ENCODE data around the gene SH3TC1. TPM values are rescaled to one million over a fixed set of nuclear protein-coding genes. Genes with fewer than 3 reads are reported as not detected.

SH3TC1 gene
- polyA plus RNA-seq, 3 donors from 2014 or later, result 3.4 to 18.1 (median 4.2) TPM

- H3K36me3 Mint-ChIP-seq, result no peaks in the 10 kb centered on the region
- H3K27me3 Mint-ChIP-seq (ENCODE audit: low read depth in 3 of 3), result peaks cover 0 to 2% (median 2%) of the 10 kb centered on the region in 3 donors
- no peak overlapping the region for H3K4me3 Mint-ChIP-seq
- DNase-seq, result no peak
- peaks cover 0 to 6% of the 10 kb centered on the region in 2 donors for H3K4me1 Mint-ChIP-seq
- H3K27ac Mint-ChIP-seq, result no peak overlapping the region
- no peaks in the 10 kb centered on the region for H3K9me3 Mint-ChIP-seq
These were observed 83.1 kb downstream of the SH3TC1 start for GRCh38 chr4:8282134-8282641.

- H3K9me3 Mint-ChIP-seq, result no peaks in the 10 kb centered on the region
- DNase-seq, result no peak
- H3K27me3 Mint-ChIP-seq (ENCODE audit: low read depth in 3 of 3), result peaks cover 0 to 2% (median 2%) of the 10 kb centered on the region in 3 donors
- H3K36me3 Mint-ChIP-seq, result no peaks in the 10 kb centered on the region
- no peak overlapping the region for H3K27ac Mint-ChIP-seq
- H3K4me1 Mint-ChIP-seq, result peaks cover 0 to 6% of the 10 kb centered on the region in 2 donors
- no peak overlapping the region for H3K4me3 Mint-ChIP-seq
These were observed 83.7 kb downstream of the SH3TC1 start for GRCh38 chr4:8282742-8283141.

- H3K4me3 Mint-ChIP-seq, result no peak overlapping the region
These were observed 84.1 kb downstream of the SH3TC1 start for GRCh38 chr4:8283161-8283560.

GRCh38 chr4:8283631-8284121 is 84.6 kb downstream of the SH3TC1 start:
- Mint-ChIP-seq H3K27me3 (ENCODE audit: low read depth in 3 of 3) (peaks cover 0 to 2% (median 2%) of the 10 kb centered on the region in 3 donors), H3K4me1 (peaks cover 0 to 6% of the 10 kb centered on the region in 2 donors), H3K4me3 (no peak overlapping the region), H3K9me3 (no peaks in the 10 kb centered on the region), H3K27ac (no peak overlapping the region), H3K36me3 (no peaks in the 10 kb centered on the region)
- DNase-seq, result no peak

More at GRCh38 chr4:8283161-8283560, 84.1 kb downstream of the SH3TC1 start:
- no peaks in the 10 kb centered on the region for H3K36me3 Mint-ChIP-seq
- no peaks in the 10 kb centered on the region for H3K9me3 Mint-ChIP-seq
- peaks cover 0 to 2% (median 2%) of the 10 kb centered on the region in 3 donors for H3K27me3 Mint-ChIP-seq (ENCODE audit: low read depth in 3 of 3)
- no peak for DNase-seq
- H3K4me1 Mint-ChIP-seq, result peaks cover 0 to 6% of the 10 kb centered on the region in 2 donors
- H3K27ac Mint-ChIP-seq, result no peak overlapping the region

GRCh38 chr4:8284391-8284790 is 85.3 kb downstream of the SH3TC1 start:
- Mint-ChIP-seq H3K27me3 (ENCODE audit: low read depth in 3 of 3) (peaks cover 0 to 2% (median 0%) of the 10 kb centered on the region in 3 donors), H3K4me1 (no peaks in the 10 kb centered on the region), H3K9me3 (no peaks in the 10 kb centered on the region), H3K4me3 (no peak overlapping the region), H3K36me3 (no peaks in the 10 kb centered on the region), H3K27ac (no peak overlapping the region)
- no peak for DNase-seq

- H3K4me1 Mint-ChIP-seq, result no peaks in the 10 kb centered on the region
- H3K36me3 Mint-ChIP-seq, result no peaks in the 10 kb centered on the region
- no peaks in the 10 kb centered on the region for H3K9me3 Mint-ChIP-seq
- DNase-seq, result no peak
- no peak overlapping the region for H3K27ac Mint-ChIP-seq
- no peak overlapping the region for H3K4me3 Mint-ChIP-seq
- H3K27me3 Mint-ChIP-seq (ENCODE audit: low read depth in 3 of 3), result peaks cover 0 to 2% (median 0%) of the 10 kb centered on the region in 3 donors
These were observed 86.3 kb downstream of the SH3TC1 start for GRCh38 chr4:8285143-8285975.

GRCh38 chr4:8285976-8286718 is 87.1 kb downstream of the SH3TC1 start:
- no peak overlapping the region for H3K4me3 Mint-ChIP-seq
- H3K27ac Mint-ChIP-seq, result no peak overlapping the region

GRCh38 chr4:8286719-8287342 is 87.7 kb downstream of the SH3TC1 start:
- Mint-ChIP-seq H3K9me3 (no peaks in the 10 kb centered on the region), H3K36me3 (no peaks in the 10 kb centered on the region), H3K4me1 (no peaks in the 10 kb centered on the region), H3K27ac (no peak overlapping the region), H3K4me3 (no peak overlapping the region), H3K27me3 (ENCODE audit: low read depth in 3 of 3) (peaks cover 0 to 2% (median 0%) of the 10 kb centered on the region in 3 donors)
- DNase-seq, result no peak

More at GRCh38 chr4:8285976-8286718, 87.1 kb downstream of the SH3TC1 start:
- DNase-seq, result no peak
- Mint-ChIP-seq H3K27me3 (ENCODE audit: low read depth in 3 of 3) (peaks cover 0 to 2% (median 0%) of the 10 kb centered on the region in 3 donors), H3K36me3 (no peaks in the 10 kb centered on the region), H3K9me3 (no peaks in the 10 kb centered on the region), H3K4me1 (no peaks in the 10 kb centered on the region)

- Mint-ChIP-seq H3K27me3 (ENCODE audit: low read depth in 3 of 3) (peaks cover 0 to 2% (median 0%) of the 10 kb centered on the region in 3 donors), H3K36me3 (no peaks in the 10 kb centered on the region), H3K4me3 (no peak overlapping the region), H3K27ac (no peak overlapping the region), H3K9me3 (no peaks in the 10 kb centered on the region), H3K4me1 (no peaks in the 10 kb centered on the region)
- no peak for DNase-seq
These were observed 88.5 kb downstream of the SH3TC1 start for GRCh38 chr4:8287343-8288280.

- Mint-ChIP-seq H3K27ac (no peak overlapping the region), H3K4me1 (no peaks in the 10 kb centered on the region), H3K4me3 (no peak overlapping the region), H3K27me3 (ENCODE audit: low read depth in 3 of 3) (no peaks in the 10 kb centered on the region), H3K36me3 (no peaks in the 10 kb centered on the region), H3K9me3 (no peaks in the 10 kb centered on the region)
- DNase-seq, result no peak
These were observed 90.2 kb downstream of the SH3TC1 start for GRCh38 chr4:8289151-8289750.

GRCh38 chr4:8289956-8290700 is 91.0 kb downstream of the SH3TC1 start:
- no peaks in the 10 kb centered on the region for H3K36me3 Mint-ChIP-seq
- DNase-seq, result no peak
- no peaks in the 10 kb centered on the region for H3K9me3 Mint-ChIP-seq
- no peaks in the 10 kb centered on the region for H3K4me1 Mint-ChIP-seq
- no peaks in the 10 kb centered on the region for H3K27me3 Mint-ChIP-seq (ENCODE audit: low read depth in 3 of 3)
- H3K27ac Mint-ChIP-seq, result no peak overlapping the region
- H3K4me3 Mint-ChIP-seq, result no peak overlapping the region

GRCh38 chr4:8290701-8290970 is 91.5 kb downstream of the SH3TC1 start:
- Mint-ChIP-seq H3K4me3 (no peak overlapping the region), H3K27me3 (ENCODE audit: low read depth in 3 of 3) (no peaks in the 10 kb centered on the region), H3K9me3 (no peaks in the 10 kb centered on the region), H3K27ac (no peak overlapping the region), H3K36me3 (no peaks in the 10 kb centered on the region), H3K4me1 (no peaks in the 10 kb centered on the region)
- DNase-seq, result no peak
